Subcutaneous adipose tissue (tissue), 4 donors: Measurements from ENCODE around the gene PDE4D. TPM values are rescaled to one million over a fixed set of nuclear protein-coding genes. Genes with fewer than 3 reads are reported as not detected.

ENCODE experiments used
- total RNA-seq, 4 donors: library from RNA; depleted of rRNA; stranded (reverse); fragments of >200 nt; gene quantifications; one replicate each; pipeline ENCODE4 v1.1.0, GENCODE V29; 2016
- TF ChIP-seq, protein P1 (sequence below): fragments of 450-650 bp; IDR thresholded peaks from one replicate; pipeline ENCODE4 v1.5.1; 2016; ENCODE audit warnings: low read depth, mild to moderate bottlenecking, control low read depth, antibody characterized with exemption, moderate library complexity

Gene PDE4D
- total RNA-seq, 4 donors from 2014 or later: 15.0 to 24.0 (median 18.5) TPM

DNA sequence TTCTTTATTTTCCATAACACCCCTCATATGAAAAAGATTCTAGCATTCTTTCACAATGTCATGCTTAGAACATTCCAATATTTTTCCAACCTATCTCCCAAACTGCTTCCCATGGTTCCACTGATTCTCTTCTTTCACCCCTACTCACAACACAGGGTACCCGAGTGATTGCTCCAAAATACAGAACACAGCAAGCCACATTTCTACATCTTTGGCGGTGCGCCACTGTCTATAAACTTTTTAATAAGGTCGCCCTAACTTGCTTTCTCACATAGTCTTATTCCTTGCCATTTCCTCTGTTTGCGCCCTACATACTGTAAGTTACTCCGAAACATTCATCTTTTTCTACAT lies 793.6 kb downstream of the PDE4D start:
- TF ChIP-seq, protein P1, sequence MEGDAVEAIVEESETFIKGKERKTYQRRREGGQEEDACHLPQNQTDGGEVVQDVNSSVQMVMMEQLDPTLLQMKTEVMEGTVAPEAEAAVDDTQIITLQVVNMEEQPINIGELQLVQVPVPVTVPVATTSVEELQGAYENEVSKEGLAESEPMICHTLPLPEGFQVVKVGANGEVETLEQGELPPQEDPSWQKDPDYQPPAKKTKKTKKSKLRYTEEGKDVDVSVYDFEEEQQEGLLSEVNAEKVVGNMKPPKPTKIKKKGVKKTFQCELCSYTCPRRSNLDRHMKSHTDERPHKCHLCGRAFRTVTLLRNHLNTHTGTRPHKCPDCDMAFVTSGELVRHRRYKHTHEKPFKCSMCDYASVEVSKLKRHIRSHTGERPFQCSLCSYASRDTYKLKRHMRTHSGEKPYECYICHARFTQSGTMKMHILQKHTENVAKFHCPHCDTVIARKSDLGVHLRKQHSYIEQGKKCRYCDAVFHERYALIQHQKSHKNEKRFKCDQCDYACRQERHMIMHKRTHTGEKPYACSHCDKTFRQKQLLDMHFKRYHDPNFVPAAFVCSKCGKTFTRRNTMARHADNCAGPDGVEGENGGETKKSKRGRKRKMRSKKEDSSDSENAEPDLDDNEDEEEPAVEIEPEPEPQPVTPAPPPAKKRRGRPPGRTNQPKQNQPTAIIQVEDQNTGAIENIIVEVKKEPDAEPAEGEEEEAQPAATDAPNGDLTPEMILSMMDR: no peak

DNA sequence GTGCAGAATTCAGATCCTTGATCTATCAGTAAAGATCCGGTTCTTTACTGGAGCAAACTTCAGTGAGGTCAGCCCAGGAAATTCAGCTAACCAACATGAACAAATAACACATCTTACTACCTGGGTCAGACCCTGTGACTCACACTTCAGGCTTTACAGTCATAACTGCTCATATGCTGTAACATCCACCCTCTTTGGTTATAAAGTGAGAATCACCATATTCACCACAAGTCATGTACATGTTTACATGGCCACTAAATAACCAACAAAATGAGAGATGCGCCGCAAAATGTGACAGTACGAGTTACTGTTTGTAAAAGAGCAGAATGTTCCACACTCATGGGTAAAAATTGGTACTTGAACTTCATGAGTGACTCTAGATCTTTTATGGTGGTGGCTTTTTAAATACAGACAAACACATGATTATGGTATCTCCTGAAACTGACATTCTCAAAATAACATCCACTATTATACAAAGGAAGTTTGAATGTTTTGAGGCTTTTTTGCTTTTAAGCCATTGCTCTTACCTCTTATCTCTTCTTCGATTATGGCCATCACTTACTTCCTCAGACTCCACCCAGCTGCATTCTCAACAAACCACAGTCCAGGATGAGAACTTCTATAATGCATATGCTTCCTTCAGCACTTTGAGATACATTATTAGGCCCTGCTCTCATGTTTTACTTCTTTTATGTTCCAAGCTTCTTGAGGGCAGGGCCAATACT lies 794.1 kb downstream of the PDE4D start:
- TF ChIP-seq, protein P1: no peak

GRCh38 chr5:59098743-59099142 lies 794.8 kb downstream of the PDE4D start:
- TF ChIP-seq, protein P1: no peak

DNA sequence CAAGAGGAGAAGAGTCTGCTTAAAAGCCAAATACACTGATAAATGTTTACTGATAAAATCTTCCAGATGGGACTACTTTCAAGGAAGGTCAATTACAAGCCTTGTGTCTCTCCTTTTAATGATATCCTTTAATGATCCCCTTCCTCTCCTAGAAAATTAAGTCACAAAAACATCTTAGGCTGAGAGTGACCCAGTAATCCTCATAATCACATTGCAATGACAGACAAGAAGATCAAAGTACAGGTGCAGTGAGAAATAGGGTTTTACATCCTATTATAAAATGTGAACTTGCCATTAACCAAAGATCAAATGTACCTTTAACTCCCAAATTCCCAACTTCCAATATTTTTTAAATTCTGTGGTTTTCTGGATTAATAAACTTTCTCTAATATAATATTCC lies 795.8 kb downstream of the PDE4D start:
- TF ChIP-seq, protein P1: no peak

DNA sequence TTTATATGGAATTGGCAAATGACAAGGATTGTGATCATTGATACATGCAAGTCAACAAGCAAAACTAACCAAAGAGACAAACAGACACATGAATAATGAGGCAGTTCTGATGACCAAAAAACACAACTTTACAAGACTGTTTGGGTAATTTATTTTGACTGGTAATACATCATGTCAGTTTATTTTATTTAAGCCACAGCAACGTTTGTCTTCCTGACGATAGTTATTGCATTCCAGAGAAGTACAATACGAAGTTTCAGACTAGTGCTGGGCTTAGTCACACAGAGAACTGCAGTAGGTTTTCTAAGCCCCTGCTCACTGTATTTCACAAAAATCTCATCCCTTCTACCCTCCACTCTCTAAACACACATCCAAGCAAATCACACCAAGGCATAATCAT lies 796.4 kb downstream of the PDE4D start:
- TF ChIP-seq, protein P1: no peak

GRCh38 chr5:59095480-59095879 lies 798.0 kb downstream of the PDE4D start:
- TF ChIP-seq, protein P1: no peak

- TF ChIP-seq, protein P1: no peak
These were observed 798.7 kb downstream of the PDE4D start for GRCh38 chr5:59094864-59095263.
